OCI-LY1 (cell line): ENCODE measurements around the gene ZNF444.
"Not testable (repeated sequence)": the region's sequence is repeated elsewhere in the genome, so short reads cannot be mapped to it uniquely, and the experiment has no call there.

Experiments
- H2AFZ ChIP-seq: fragments of 200-600 bp; sonication (generic), shearing (Covaris generic); 2 replicates; pipeline ENCODE4 v1.6.0; 2014; ENCODE audit warnings: antibody characterized with exemption, mild to moderate bottlenecking, low read length
- H3F3A ChIP-seq: fragments of 200-600 bp; sonication (generic), shearing (Covaris generic); 2 replicates; pipeline ENCODE4 v1.6.0; 2014; ENCODE audit warnings: mild to moderate bottlenecking, antibody characterized with exemption, low read length, moderate library complexity; ENCODE audit not compliant: insufficient read depth
- H3K27ac ChIP-seq: fragments of 200-600 bp; sonication (generic); 2 replicates; pipeline ENCODE4 v1.5.1; 2014; ENCODE audit warnings: low read length, mixed run types, mild to moderate bottlenecking, low read depth; ENCODE audit not compliant: poor library complexity, severe bottlenecking
- H3K27me3 ChIP-seq: fragments of 200-600 bp; sonication (generic); 2 replicates; pipeline ENCODE4 v1.6.0; 2014; ENCODE audit warnings: antibody characterized with exemption, mild to moderate bottlenecking, low read length, moderate library complexity; ENCODE audit not compliant: insufficient read depth
- H3K36me3 ChIP-seq: fragments of 200-600 bp; sonication (generic); 2 replicates; pipeline ENCODE4 v1.6.1; 2014; ENCODE audit warnings: mild to moderate bottlenecking, antibody characterized with exemption, low read length, moderate library complexity, mixed read lengths; ENCODE audit not compliant: insufficient read depth
- H3K4me1 ChIP-seq: fragments of 200-600 bp; sonication (generic); 2 replicates; pipeline ENCODE4 v1.5.1; 2014; ENCODE audit warnings: mild to moderate bottlenecking, low read length, moderate library complexity; ENCODE audit not compliant: insufficient read depth, severe bottlenecking
- H3K4me2 ChIP-seq: fragments of 200-600 bp; sonication (generic), shearing (Covaris generic); 2 replicates; pipeline ENCODE4 v1.6.1; 2014; ENCODE audit warnings: low read length
- H3K4me3 ChIP-seq: fragments of 200-600 bp; sonication (generic); 2 replicates; pipeline ENCODE4 v1.5.1; 2014; ENCODE audit warnings: low read length, low read depth, mild to moderate bottlenecking, mixed read lengths; ENCODE audit not compliant: poor library complexity, severe bottlenecking
- H3K79me2 ChIP-seq: fragments of 200-600 bp; shearing (Covaris generic); 2 replicates; pipeline ENCODE4 v1.6.1; 2016; ENCODE audit warnings: mixed run types, low read length, mixed read lengths; ENCODE audit not compliant: insufficient read depth
- H3K9ac ChIP-seq: fragments of 200-600 bp; sonication (generic), shearing (Covaris generic); 2 replicates; pipeline ENCODE4 v1.6.1; 2014; ENCODE audit warnings: mild to moderate bottlenecking, low read length, mixed read lengths
- H3K9me2 ChIP-seq: fragments of 200-600 bp; sonication (generic), shearing (Covaris generic); 2 replicates; pipeline ENCODE4 v1.6.1; 2014; ENCODE audit warnings: low read depth, mild to moderate bottlenecking, low read length, mixed read lengths
- H3K9me3 ChIP-seq: fragments of 200-600 bp; shearing (Covaris generic); 2 replicates; pipeline ENCODE4 v1.6.1; 2014; ENCODE audit warnings: low read length, mixed read lengths
- H4K20me1 ChIP-seq: fragments of 200-600 bp; sonication (generic), shearing (Covaris generic); 2 replicates; pipeline ENCODE4 v1.6.0; 2016; ENCODE audit warnings: mild to moderate bottlenecking, low read length; ENCODE audit not compliant: insufficient read depth
- EZH2 ChIP-seq: fragments of 200-600 bp; sonication (generic), shearing (Covaris generic); IDR thresholded peaks from 2 replicates; pipeline ENCODE4 v1.8.0; 2017; ENCODE audit warnings: borderline replicate concordance, mixed run types, mild to moderate bottlenecking, antibody characterized with exemption, low read length, moderate library complexity, mixed read lengths
- TF ChIP-seq, protein P1 (sequence below): fragments of 200-600 bp; sonication (generic), shearing (Covaris generic); IDR thresholded peaks from 2 replicates; pipeline ENCODE4 v1.5.1; 2017; ENCODE audit warnings: mild to moderate bottlenecking, antibody characterized with exemption, low read length, moderate library complexity, mixed read lengths

The ZNF444 gene

DNA sequence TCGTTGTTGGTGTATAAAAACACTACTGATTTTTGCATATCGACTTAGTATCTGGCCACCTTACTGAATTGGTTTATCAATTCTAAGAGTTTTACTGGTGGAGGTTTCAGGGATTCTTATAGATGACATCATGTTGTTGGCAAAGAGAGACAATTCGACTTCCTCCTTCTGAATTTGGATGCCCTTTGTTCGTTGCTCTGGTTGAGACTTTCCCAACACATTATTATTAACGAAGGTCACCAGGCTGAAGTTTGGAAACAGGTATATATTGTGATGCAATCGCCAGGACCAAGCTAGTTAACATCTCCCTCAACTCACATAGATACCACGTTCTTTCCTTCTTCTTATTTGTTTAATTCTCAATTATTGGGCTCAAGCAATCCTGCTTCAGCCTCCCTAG is 58.6 kb downstream of the ZNF444 start:
- H3K79me2 ChIP-seq: no peaks in the 10 kb centered on the region
- no peak overlapping the region for H2AFZ ChIP-seq
- no peaks in the 10 kb centered on the region for H3F3A ChIP-seq
- no peak overlapping the region for H3K9ac ChIP-seq
- H4K20me1 ChIP-seq: no peaks in the 10 kb centered on the region
- no peaks in the 10 kb centered on the region for H3K9me2 ChIP-seq
- no peak overlapping the region for H3K27ac ChIP-seq
- no peak overlapping the region for H3K4me2 ChIP-seq
- TF ChIP-seq, protein P1, sequence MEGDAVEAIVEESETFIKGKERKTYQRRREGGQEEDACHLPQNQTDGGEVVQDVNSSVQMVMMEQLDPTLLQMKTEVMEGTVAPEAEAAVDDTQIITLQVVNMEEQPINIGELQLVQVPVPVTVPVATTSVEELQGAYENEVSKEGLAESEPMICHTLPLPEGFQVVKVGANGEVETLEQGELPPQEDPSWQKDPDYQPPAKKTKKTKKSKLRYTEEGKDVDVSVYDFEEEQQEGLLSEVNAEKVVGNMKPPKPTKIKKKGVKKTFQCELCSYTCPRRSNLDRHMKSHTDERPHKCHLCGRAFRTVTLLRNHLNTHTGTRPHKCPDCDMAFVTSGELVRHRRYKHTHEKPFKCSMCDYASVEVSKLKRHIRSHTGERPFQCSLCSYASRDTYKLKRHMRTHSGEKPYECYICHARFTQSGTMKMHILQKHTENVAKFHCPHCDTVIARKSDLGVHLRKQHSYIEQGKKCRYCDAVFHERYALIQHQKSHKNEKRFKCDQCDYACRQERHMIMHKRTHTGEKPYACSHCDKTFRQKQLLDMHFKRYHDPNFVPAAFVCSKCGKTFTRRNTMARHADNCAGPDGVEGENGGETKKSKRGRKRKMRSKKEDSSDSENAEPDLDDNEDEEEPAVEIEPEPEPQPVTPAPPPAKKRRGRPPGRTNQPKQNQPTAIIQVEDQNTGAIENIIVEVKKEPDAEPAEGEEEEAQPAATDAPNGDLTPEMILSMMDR: no peak
- no peak for TF ChIP-seq EZH2
- no peak overlapping the region for H3K4me3 ChIP-seq
- no peaks in the 10 kb centered on the region for H3K36me3 ChIP-seq
- no peaks in the 10 kb centered on the region for H3K4me1 ChIP-seq
- no peaks in the 10 kb centered on the region for H3K9me3 ChIP-seq
- H3K27me3 ChIP-seq: no peaks in the 10 kb centered on the region

DNA sequence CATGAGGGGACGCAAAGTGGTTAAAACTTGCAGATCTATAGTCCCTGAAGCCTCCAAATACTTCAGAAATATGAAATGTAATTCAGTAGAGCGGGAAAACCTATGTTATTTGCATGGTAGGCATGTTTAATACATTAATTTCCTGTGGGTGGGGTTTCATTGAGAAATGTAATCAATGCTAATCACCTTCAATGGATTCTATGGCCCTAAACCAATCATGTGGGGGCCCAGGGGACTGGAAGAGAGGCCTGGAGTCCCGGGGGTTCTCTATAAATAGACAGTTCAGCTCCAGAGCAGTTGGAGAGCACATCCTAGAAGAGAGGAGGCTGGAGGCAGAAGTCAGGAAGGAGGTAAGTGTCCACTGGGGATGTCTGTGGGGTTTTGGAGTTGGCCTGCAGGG is 60.9 kb downstream of the ZNF444 start, which contains the start of gene ZSCAN5C:
Gene ZSCAN5C, plus strand, starts transcription at position 301 of the 400 bp plus-strand sequence. CDS start 3,641 bp downstream, outside the sequence.
- Histone ChIP-seq H3K9me3 (no peaks in the 10 kb centered on the region), H3K9me2 (no peaks in the 10 kb centered on the region), H2AFZ (no peak within 1 kb of the TSS), H3F3A (no peaks in the 10 kb centered on the region), H3K79me2 (no peaks in the 10 kb centered on the region), H3K4me1 (no peaks in the 10 kb centered on the region), H3K36me3 (no peaks in the 10 kb centered on the region), H4K20me1 (no peaks in the 10 kb centered on the region), H3K27me3 (no peaks in the 10 kb centered on the region), H3K4me2 (no peak within 1 kb of the TSS), H3K4me3 (no peak within 1 kb of the TSS), H3K9ac (no peak within 1 kb of the TSS), H3K27ac (no peak within 1 kb of the TSS)
- TF ChIP-seq, protein P1: no peak
- no peak for TF ChIP-seq EZH2

DNA sequence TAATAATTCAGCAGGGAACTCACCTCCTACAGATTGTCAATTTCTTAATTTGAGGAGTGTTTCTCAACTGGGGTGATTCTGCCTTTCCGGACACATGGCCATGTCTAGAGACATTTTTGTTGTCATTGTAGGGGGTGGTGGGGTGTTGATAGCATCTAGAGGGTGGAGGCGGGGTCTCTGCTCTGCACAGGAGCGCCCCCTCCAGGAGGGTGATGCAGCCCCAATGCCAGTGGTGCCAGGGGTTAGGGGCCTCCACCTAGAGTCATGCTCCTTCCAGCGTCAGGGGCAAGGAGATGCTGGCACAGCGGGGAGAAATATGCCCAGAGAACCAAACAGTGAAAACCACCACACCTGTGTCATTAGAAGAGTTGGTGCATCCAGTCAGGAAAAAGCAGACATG is 66.5 kb downstream of the ZNF444 start:
- not testable (repeated sequence) for H3K4me3 ChIP-seq, H3F3A ChIP-seq, H3K4me1 ChIP-seq, H3K9me3 ChIP-seq, H4K20me1 ChIP-seq, H3K36me3 ChIP-seq, H3K79me2 ChIP-seq, H3K9ac ChIP-seq, H3K9me2 ChIP-seq, H3K27ac ChIP-seq, H3K27me3 ChIP-seq, H2AFZ ChIP-seq, H3K4me2 ChIP-seq
- TF ChIP-seq, protein P1: peak; percentile 17; the same call in 1 of the 2 replicates
